ENCODE measurements around the gene RALGPS2.

GRCh38 chr1:178886551-178886950, 161.5 kb downstream of the RALGPS2 start:
- TF ChIP-seq EZH2 (IDR thresholded peaks at IDR 0.05; ENCODE audit: insufficient read depth, poor library complexity, severe bottlenecking) = no peak
- TF ChIP-seq EZH2phosphoT487 (IDR thresholded peaks at IDR 0.05; ENCODE audit: insufficient read depth, low read depth) = no peak
